Activated gamma-delta T cell (primary cell): Measurements from ENCODE around the gene PRKN.

Experiments
- DNase-seq: peaks from one replicate; lab custom pipeline; 2025; lab: John Stamatoyannopoulos, UW

PRKN gene

GRCh38 chr6:162379757-162380409, 347.7 kb downstream of the PRKN start:
- no peak for DNase-seq

GRCh38 chr6:162377735-162378134, 349.8 kb downstream of the PRKN start:
- no peak for DNase-seq

DNA sequence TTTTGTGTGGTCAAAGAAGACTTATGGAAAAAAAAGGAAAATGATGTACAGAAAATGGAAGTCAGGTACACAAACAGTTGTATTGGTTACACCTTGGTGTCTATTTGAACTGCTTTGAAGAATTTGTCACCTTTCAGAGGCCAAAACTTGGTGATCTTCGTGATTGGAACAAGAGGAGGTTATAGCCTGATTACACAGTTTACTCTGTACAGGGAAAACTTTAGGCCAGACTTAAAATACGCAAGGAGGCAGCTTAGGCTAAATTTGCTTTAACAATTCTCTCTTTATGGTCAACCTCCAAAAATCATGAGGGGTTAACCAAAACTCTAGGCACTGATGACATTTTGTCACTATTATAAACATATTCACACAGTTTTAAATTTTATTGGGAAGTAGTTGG, 353.7 kb downstream of the PRKN start:
- DNase-seq, result no peak

DNA sequence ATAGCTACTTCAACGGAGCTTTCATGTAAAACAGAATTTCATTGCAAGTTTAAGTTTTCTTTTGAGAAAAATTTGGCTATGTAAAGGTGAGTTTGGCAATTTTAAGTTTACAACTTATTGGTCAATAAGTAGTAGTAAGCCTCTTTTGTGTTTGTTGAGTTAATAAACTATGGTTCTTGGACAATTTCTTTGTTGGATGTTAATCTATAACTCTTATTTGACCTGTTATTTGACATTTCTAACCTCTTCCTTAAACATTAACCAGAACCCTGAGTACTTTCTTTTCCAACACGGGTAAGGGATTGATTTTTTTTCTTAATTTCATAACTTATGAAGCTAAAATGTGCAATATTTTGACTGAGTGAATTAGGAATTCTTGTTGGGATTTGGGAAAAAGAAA, 354.4 kb downstream of the PRKN start:
- DNase-seq, result no peak

GRCh38 chr6:162372106-162372505, 355.5 kb downstream of the PRKN start:
- DNase-seq, result no peak

GRCh38 chr6:162371121-162371520, 356.4 kb downstream of the PRKN start:
- no peak for DNase-seq

DNA sequence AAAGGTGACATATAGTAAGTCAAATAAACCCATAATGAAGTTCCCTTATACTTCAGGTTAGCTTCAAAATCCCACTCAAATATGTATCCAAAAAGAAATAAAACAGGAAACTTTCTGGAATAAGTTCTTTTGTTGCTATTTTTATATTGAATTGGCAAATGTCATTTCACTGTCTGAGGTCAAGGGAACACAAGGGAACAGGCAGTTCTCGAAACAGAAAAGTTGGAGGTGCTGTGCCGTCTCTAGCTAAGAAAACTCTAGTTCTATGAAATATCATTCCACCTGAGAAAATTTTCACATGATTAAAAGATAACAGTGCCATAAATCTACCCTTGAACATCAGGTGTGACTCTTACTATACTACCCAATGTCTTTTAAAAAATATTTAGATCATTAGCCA, 358.5 kb downstream of the PRKN start:
- DNase-seq, result no peak

GRCh38 chr6:162364488-162364887, 363.1 kb downstream of the PRKN start:
- no peak for DNase-seq

- no peak for DNase-seq
Observed at GRCh38 chr6:162363757-162364156, 363.8 kb downstream of the PRKN start.

- no peak for DNase-seq
Observed at GRCh38 chr6:162360901-162361567, 366.5 kb downstream of the PRKN start.

GRCh38 chr6:162358625-162359024, 368.9 kb downstream of the PRKN start:
- DNase-seq, result no peak

DNA sequence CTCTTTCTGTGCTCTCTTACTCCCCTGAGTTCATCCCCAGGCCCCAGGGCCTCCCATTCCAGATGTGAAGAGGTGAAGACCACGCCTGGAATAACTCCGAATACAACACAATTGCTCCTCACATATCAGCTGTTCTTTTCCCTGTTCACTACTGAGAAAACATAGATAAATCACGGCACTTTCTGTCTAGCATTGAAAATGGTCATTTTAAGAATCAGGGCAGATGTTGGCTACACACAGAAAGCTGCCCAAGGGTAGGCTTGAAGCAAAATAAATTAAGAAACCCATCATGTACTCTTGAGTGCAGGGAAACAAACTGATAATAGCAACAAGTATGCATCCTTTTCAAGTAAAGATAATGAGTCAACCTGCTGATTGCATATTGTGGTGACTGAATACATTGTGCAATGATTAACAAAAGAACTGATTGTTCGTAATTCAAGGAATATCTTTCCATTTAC, 382.5 kb downstream of the PRKN start:
- DNase-seq, result no peak

DNA sequence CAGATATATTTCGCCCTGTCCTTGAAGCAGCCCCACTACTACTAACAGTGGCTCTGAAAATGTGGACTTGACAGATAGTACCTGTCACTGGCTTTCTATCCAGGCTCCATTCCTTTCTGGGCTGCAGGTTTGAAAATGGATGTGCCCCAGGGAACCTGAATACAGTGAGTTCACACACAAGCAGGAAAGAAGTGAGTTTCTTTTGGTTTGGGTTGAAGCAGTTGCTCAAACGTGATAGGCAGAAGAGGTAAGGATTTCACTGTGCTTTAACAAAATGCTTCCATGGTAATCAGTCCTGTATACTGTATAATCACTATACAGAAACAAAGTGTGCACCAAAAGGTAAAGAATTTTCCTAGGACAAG, 382.9 kb downstream of the PRKN start:
- DNase-seq, result no peak

- no peak for DNase-seq
Observed at GRCh38 chr6:162343936-162344645, 383.5 kb downstream of the PRKN start.

GRCh38 chr6:162343198-162343935, 384.2 kb downstream of the PRKN start:
- no peak for DNase-seq

DNA sequence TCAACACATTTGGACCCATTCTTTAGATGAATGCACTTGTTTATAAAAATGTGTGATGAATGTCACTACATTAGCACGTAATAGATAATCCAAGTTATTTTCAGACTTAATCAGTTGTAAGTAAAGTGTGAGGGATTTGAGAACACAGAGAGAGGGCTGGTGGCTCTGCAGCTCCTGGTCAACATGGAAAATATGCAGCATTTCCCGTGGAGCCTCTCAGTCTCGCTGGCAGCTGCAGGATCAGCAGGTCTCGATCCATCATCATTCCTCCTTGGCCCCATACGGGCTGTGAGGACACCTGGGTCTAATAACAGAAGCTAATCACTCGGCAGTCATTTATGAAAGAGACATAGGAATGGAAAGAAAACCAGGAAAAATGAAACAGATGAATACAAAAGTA, 390.2 kb downstream of the PRKN start:
- no peak for DNase-seq

GRCh38 chr6:162336359-162336758, 391.2 kb downstream of the PRKN start:
- no peak for DNase-seq

DNA sequence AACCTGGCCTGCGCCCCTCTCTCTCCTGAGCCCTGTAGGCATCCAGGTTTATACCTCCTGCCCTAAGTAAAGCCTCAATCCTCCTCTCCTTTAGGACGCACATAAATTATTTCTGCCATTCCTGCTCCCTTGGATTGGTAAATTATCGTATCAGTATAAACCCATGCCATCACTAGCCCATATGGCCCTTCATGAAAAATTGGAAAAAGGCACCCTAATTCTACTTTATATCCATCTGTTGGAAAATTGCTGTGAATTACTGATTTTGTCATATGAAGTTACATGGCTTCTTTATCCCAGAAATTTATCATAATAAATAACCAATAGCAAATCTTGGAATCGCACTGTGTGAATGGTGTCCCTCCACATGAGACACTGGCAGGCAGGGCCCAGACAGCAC, 395.2 kb downstream of the PRKN start:
- no peak for DNase-seq

DNA sequence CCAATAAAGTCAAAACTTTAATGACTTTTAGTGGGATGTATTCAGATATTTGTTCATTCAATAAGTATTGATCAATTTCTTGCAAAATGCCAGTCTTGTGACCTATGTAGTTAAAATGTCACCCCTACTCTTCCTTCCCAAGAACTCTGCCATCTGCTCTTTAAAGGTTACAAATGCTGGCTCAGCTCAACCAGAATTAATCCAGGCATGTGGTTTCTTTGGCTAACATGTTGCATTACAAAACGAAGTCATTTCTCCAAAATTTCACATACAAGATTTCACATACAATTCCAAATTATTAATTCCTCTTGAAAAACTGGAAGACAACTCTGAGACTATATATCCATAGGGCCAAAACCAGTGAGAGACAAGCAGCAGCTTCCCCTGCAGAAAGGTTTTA, 395.7 kb downstream of the PRKN start:
- DNase-seq, result no peak

GRCh38 chr6:162325826-162326225, 401.7 kb downstream of the PRKN start:
- no peak for DNase-seq

- no peak for DNase-seq
Observed at GRCh38 chr6:162325051-162325450, 402.5 kb downstream of the PRKN start.

DNA sequence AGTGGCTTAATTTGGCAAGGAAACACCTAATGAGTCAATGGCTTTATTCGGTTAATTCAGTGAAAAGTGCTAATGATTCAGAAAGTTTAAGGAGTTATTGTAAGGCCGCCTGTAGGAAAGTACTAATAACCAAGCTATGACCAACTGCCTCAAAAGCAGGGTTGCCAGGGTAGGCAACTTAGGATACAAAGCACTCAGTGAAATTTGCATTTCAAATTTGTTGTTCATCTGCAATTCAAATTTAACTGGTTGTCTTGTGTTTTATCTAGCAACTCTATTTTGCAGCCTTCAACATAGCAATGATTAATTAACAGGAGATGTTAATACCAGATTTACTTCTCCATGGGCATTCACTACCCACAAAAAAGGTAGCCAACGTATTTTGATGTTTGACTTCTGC, 412.3 kb downstream of the PRKN start:
- no peak for DNase-seq
